A673 (cell line): Measurements from ENCODE around the gene BICD1.

Experiments
- EZH2 ChIP-seq: fragments of 200-600 bp; sonication (generic); IDR thresholded peaks from 2 replicates; pipeline ENCODE4 v1.6.1; 2017; ENCODE audit warnings: borderline replicate concordance, low read depth, mild to moderate bottlenecking, mixed read lengths, antibody characterized with exemption, low read length; ENCODE audit not compliant: poor library complexity, severe bottlenecking
- TF ChIP-seq, protein P1 (sequence below): fragments of 300-800, 200-600 bp; sonication (generic); conservative IDR thresholded peaks from 2 replicates; pipeline ENCODE4 v1.5.1; 2017; ENCODE audit warnings: low read depth, mild to moderate bottlenecking, antibody characterized with exemption, low read length, moderate library complexity, mixed read lengths

DNA sequence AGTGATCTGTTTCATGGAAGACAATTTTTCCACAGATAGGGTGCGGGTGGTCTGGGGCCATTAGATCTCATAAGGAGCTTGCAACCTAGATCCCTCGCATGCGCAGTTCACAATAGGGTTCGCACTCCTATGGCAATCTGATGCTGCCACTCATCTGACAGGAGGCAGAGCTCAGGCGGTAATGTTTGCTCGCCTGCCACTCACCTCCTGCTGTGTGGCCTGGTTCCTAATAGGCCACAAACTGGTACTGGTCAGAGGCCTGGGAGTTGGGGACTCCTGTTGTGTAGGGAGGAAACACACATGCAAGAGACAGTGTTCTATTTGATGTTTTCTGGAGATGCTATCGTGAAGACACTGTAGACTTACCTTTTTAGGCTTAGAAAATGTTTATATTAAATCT is 215.7 kb downstream of the BICD1 start:
- TF ChIP-seq, protein P1, sequence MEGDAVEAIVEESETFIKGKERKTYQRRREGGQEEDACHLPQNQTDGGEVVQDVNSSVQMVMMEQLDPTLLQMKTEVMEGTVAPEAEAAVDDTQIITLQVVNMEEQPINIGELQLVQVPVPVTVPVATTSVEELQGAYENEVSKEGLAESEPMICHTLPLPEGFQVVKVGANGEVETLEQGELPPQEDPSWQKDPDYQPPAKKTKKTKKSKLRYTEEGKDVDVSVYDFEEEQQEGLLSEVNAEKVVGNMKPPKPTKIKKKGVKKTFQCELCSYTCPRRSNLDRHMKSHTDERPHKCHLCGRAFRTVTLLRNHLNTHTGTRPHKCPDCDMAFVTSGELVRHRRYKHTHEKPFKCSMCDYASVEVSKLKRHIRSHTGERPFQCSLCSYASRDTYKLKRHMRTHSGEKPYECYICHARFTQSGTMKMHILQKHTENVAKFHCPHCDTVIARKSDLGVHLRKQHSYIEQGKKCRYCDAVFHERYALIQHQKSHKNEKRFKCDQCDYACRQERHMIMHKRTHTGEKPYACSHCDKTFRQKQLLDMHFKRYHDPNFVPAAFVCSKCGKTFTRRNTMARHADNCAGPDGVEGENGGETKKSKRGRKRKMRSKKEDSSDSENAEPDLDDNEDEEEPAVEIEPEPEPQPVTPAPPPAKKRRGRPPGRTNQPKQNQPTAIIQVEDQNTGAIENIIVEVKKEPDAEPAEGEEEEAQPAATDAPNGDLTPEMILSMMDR = no peak
- no peak for TF ChIP-seq EZH2
